T-helper 2 cell treated with Interferon-gamma antibody and Interleukin-4, amounts not matched to agents 5 μg/mL and 100 μg/mL, for 36 hours (primary cell): ENCODE data around the gene KCNQ1.

Experiments used
- DNase-seq: peaks from one replicate; pipeline ENCODE4 v3.0.0; 2021; ENCODE audit warnings: low spot score
- H3K27ac Mint-ChIP-seq: one replicate; pipeline ENCODE4 v1.8.0; 2021; ENCODE audit warnings: mild to moderate bottlenecking, mixed read lengths
- H3K27me3 Mint-ChIP-seq: one replicate; pipeline ENCODE4 v1.8.0; 2021; ENCODE audit warnings: low read depth, mixed read lengths
- H3K36me3 Mint-ChIP-seq: one replicate; pipeline ENCODE4 v1.8.0; 2021; ENCODE audit warnings: low read depth, mixed read lengths
- H3K4me1 Mint-ChIP-seq: one replicate; pipeline ENCODE4 v1.8.0; 2021; ENCODE audit warnings: low read depth, mixed read lengths
- H3K4me3 Mint-ChIP-seq: one replicate; pipeline ENCODE4 v1.8.0; 2022; ENCODE audit warnings: mild to moderate bottlenecking, moderate library complexity, mixed read lengths
- H3K9me3 Mint-ChIP-seq: one replicate; pipeline ENCODE4 v1.8.0; 2021; ENCODE audit warnings: mixed read lengths

Gene KCNQ1

DNA sequence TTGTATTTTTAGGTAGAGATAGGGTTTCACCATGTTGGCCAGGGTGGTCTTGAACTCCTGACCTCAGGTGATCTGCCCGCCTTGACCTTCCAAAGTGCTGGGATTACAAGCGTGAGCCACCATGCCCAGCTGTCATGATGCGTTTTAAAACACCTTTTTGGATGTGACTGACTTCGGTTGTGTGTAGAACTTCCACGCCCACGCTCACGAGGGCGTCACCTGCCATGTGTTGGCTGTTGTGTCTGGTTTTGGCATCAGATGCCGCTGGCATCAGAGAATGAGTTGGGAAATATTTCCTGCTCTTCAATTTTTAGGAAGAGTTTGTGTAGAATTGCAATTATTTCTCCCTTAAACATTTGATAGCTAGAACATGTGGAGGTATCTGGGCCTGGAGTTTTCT lies 109.1 kb downstream of the KCNQ1 start:
- DNase-seq: no peak
- H3K4me3 Mint-ChIP-seq: no peak overlapping the region
- no peaks in the 10 kb centered on the region for H3K9me3 Mint-ChIP-seq
- H3K27me3 Mint-ChIP-seq: no peaks in the 10 kb centered on the region
- no peaks in the 10 kb centered on the region for H3K4me1 Mint-ChIP-seq
- H3K36me3 Mint-ChIP-seq: no peaks in the 10 kb centered on the region
- H3K27ac Mint-ChIP-seq: no peak overlapping the region

DNA sequence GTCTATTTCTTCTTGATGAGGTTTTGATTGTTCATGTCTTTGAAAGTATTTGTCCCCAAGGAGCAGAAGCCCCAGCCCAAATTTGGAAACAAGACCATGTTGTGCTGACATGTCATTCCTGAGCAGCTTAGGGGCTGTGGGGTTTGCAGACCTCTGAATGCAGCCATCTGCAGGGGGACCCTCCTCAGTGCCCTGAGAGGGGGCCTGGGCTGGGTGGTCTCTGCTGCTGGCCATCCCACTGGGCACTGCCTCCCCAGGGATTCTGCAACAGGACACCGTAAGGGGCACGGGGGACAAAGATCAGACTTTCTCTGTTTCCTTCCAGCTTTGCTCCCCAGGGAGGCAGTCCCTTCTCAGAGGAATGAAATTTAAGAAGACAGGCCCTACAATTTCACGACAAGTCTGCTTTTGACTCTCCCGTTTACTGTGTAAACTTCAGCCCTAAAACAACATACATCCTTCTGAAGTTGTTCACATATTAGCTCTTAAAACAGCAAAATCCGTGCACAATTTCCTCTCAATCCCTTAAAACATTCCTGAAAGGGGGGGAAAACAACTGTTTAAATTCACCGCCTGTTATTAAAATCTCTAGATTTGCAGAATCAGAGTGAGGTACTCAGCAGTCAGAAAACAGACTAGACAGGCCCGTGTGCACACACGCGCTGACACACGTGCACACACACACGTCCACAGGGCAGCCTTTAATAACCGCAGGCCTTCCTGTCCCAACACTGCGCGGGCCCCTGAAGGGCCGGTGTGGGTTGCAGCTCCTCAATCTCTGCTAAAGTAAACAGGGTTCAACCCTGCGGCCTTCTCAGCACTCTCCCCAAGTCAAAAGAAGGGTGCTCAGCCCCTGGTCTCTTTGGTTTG lies 109.8 kb downstream of the KCNQ1 start:
- H3K27me3 Mint-ChIP-seq: no peaks in the 10 kb centered on the region
- H3K36me3 Mint-ChIP-seq: no peaks in the 10 kb centered on the region
- DNase-seq: no peak
- no peak overlapping the region for H3K27ac Mint-ChIP-seq
- no peaks in the 10 kb centered on the region for H3K9me3 Mint-ChIP-seq
- no peak overlapping the region for H3K4me3 Mint-ChIP-seq
- no peaks in the 10 kb centered on the region for H3K4me1 Mint-ChIP-seq

DNA sequence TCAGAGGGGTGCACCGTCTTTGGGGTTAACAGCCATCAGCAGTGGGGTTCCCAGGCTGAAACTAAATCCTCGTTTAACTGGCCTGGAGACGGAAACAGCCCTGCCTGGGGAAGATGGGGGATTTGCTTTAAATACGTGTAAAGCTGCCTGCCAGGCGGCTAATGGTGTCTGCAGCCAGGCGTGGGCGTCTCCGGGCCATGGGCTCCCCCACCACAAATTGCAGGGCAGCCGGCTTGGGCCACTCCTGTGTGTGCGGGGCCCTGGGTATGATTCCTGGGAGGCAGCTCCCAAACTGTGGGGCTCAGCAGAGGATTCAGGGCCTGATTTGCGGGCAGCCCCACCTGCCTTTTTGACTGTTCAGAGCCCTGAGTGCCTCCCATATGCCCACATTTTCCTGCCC lies 110.5 kb downstream of the KCNQ1 start:
- Mint-ChIP-seq H3K36me3 (no peaks in the 10 kb centered on the region), H3K4me1 (no peaks in the 10 kb centered on the region), H3K27me3 (no peaks in the 10 kb centered on the region), H3K4me3 (no peak overlapping the region), H3K9me3 (no peaks in the 10 kb centered on the region), H3K27ac (no peak overlapping the region)
- DNase-seq: no peak

- Mint-ChIP-seq H3K36me3 (no peaks in the 10 kb centered on the region), H3K27ac (no peak overlapping the region), H3K9me3 (no peaks in the 10 kb centered on the region), H3K4me1 (no peaks in the 10 kb centered on the region), H3K27me3 (no peaks in the 10 kb centered on the region), H3K4me3 (no peak overlapping the region)
- no peak for DNase-seq
These were observed 111.1 kb downstream of the KCNQ1 start for GRCh38 chr11:2555891-2556290.

DNA sequence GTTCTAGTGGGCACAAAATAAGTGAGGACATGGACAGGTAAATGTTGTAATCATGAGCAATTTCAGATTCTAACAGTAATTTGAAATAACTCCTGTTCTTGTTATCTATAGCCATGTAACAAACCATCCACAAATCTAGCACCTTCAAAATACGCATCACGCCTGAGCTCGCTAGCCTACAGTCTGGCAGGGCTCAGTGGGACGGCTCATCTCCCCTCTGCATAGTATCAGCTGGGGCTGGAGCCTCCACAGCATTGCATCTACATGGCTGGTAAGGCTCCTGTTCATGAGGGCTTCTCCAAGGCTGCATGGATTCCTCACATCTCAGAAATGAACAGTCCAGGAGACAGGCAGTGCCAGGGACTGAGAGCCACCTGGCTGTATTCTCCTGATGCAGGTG lies 112.6 kb downstream of the KCNQ1 start:
- no peak for DNase-seq
- Mint-ChIP-seq H3K27me3 (no peaks in the 10 kb centered on the region), H3K4me1 (no peaks in the 10 kb centered on the region), H3K4me3 (no peak overlapping the region), H3K36me3 (no peaks in the 10 kb centered on the region), H3K9me3 (no peaks in the 10 kb centered on the region), H3K27ac (no peak overlapping the region)

- Mint-ChIP-seq H3K4me1 (no peaks in the 10 kb centered on the region), H3K27ac (no peak overlapping the region), H3K27me3 (no peaks in the 10 kb centered on the region), H3K36me3 (no peaks in the 10 kb centered on the region), H3K9me3 (no peaks in the 10 kb centered on the region), H3K4me3 (no peak overlapping the region)
- no peak for DNase-seq
These were observed 113.6 kb downstream of the KCNQ1 start for GRCh38 chr11:2558397-2558796.

GRCh38 chr11:2558861-2559526 lies 114.2 kb downstream of the KCNQ1 start:
- Mint-ChIP-seq H3K36me3 (no peaks in the 10 kb centered on the region), H3K27ac (no peak overlapping the region), H3K27me3 (no peaks in the 10 kb centered on the region), H3K9me3 (no peaks in the 10 kb centered on the region), H3K4me3 (no peak overlapping the region), H3K4me1 (no peaks in the 10 kb centered on the region)
- DNase-seq: no peak

GRCh38 chr11:2559527-2560311 lies 114.9 kb downstream of the KCNQ1 start:
- Mint-ChIP-seq H3K4me3 (no peak overlapping the region), H3K36me3 (no peaks in the 10 kb centered on the region), H3K27me3 (no peaks in the 10 kb centered on the region), H3K9me3 (no peaks in the 10 kb centered on the region), H3K27ac (no peak overlapping the region), H3K4me1 (no peaks in the 10 kb centered on the region)
- no peak for DNase-seq

DNA sequence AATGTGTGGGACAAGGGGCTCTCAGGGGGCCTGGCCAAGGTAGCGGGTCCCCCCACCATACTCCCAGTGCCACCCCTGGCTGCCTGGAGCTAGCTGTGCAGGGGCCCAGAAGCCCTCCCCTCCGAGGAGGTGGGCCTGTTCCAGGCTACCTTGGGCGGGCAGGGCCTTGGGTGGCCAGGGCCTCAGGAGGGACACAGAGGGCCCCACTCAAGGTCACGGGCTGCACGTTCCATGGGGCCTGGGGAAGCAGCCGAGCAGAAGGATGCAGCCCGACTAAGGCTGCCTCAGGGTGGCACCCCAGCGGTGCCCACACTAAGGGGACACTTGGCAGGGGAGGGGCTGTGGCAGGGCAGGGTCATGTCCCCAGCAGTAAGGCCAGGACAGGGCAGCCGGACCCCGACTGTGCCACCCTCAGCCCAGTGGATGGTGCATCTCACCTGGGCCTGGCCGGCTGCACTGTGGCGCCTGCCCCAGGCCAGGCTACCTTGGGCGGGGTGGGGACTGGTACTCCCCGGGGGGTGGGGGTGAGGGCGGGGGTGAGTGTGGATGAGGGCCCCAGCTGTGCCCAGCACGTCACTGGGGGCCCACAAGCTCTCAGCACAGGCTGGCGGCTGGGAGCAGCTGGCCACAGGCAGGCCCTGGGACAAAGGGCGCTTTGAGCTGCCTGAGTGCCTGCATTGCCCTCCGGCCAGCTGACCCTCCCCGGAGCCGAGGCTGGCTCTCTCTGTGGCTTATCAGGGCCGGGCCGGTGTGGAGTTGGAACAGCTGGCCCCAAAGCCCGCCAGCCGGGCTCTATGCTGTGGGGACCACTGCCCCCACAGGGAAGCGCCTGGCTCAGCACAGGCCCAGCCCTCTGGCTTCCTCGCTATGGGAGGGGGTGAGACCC lies 117.1 kb downstream of the KCNQ1 start:
- no peaks in the 10 kb centered on the region for H3K36me3 Mint-ChIP-seq
- H3K27ac Mint-ChIP-seq: no peak overlapping the region
- H3K4me1 Mint-ChIP-seq: no peaks in the 10 kb centered on the region
- no peaks in the 10 kb centered on the region for H3K27me3 Mint-ChIP-seq
- DNase-seq: no peak
- H3K4me3 Mint-ChIP-seq: no peak overlapping the region
- no peaks in the 10 kb centered on the region for H3K9me3 Mint-ChIP-seq

DNA sequence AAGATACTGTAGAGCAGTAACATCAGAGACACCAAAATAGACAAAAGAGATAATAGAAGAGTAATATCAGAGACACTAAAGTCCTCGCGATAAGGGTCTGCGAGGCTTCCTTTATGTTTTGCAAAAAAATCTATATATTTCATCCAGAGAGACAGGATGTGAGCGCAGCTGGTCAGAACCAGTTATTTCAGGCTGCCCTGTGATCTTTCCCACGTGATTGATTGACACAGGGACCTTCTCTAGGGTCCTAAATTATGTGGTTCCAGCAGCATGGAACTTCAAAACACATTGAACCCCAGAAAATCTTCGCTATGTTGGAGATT lies 118.0 kb downstream of the KCNQ1 start:
- Mint-ChIP-seq H3K9me3 (no peaks in the 10 kb centered on the region), H3K27ac (no peak overlapping the region), H3K4me1 (no peaks in the 10 kb centered on the region), H3K36me3 (no peaks in the 10 kb centered on the region), H3K4me3 (no peak overlapping the region), H3K27me3 (no peaks in the 10 kb centered on the region)
- DNase-seq: no peak

DNA sequence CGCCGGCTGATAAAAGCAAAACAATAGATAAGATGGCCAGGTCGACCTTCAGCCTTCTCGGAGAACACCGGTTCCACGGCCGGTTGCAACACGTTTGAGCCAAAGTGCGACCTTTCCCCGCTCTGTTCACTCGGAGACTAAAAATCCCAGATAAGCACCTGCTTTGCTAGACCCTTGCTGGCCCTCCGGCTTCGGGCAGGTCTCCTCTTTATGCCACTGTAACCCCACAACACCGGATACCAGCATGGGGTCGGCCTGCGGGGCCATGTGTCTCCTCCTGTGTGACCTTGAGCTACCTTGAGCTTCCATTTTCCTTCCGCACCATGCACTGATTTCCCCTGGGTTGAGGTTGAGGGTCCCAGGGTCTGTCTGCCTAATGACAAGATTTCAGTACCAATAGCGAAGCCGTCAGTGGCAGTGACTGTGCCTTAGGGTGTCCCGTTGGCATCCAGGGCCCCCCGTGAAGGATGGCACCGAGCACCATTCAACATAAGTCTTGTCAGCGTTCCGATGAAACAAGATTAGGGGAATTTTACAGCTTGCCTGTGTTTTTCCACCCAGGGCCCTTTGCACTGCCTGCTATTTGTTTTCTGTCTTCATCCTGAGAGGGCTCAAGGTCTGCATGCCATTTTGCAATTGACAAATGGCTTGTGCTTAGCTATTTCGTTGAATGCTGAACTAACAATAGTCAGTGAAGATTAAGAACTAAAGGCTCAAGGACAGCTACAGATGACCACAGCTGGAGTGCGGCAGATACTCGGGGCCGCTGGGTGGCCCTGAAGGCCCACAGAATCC lies 118.6 kb downstream of the KCNQ1 start:
- Mint-ChIP-seq H3K4me3 (no peak overlapping the region), H3K36me3 (no peaks in the 10 kb centered on the region), H3K9me3 (no peaks in the 10 kb centered on the region), H3K4me1 (no peaks in the 10 kb centered on the region), H3K27me3 (no peaks in the 10 kb centered on the region), H3K27ac (no peak overlapping the region)
- no peak for DNase-seq

DNA sequence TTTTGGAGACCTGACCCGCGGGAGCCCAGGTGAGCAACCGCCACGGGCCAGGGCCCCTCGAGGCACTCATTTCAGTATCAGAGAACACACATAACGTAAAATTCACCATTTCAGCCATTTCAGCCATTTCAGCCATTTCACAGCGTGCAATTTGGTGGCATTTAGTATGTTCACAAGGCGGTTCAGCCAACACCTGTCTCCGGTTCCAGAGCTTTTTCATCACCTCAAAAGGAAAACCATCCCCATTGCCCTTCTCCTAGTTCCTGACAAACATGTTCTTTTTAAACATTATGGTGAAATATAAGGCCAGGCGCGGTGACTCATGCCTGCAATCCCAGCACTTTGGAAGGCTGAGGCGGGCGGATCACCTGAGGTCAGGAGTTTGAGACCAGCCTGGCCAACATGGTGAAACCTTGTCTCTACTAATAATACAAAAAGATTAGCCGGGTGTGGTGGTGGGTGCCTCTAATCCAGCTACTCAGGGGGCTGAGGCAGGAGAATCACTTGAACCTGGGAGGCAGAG lies 119.3 kb downstream of the KCNQ1 start:
- H3K27me3 Mint-ChIP-seq: no peaks in the 10 kb centered on the region
- no peak for DNase-seq
- H3K9me3 Mint-ChIP-seq: no peaks in the 10 kb centered on the region
- no peaks in the 10 kb centered on the region for H3K4me1 Mint-ChIP-seq
- no peak overlapping the region for H3K4me3 Mint-ChIP-seq
- no peaks in the 10 kb centered on the region for H3K36me3 Mint-ChIP-seq
- no peak overlapping the region for H3K27ac Mint-ChIP-seq
